WERI-Rb-1 (cell line): ENCODE measurements around the gene ARFIP2.

Experiments
- DNase-seq: peaks from one replicate; pipeline ENCODE4 v3.0.0-alpha.2; 2020
- H3K27ac ChIP-seq: fragments of 250-450 bp; sonication (Bioruptor Pico); 2 replicates; pipeline ENCODE4 v1.5.1; 2020; ENCODE audit warnings: mild to moderate bottlenecking, moderate library complexity
- H3K27me3 ChIP-seq: fragments of 250-450 bp; sonication (Bioruptor Pico); 2 replicates; pipeline ENCODE4 v1.5.1; 2021; ENCODE audit warnings: mild to moderate bottlenecking, low read depth, moderate library complexity; ENCODE audit not compliant: insufficient read depth, severe bottlenecking
- H3K36me3 ChIP-seq: fragments of 250-450 bp; sonication (Bioruptor Pico); 2 replicates; pipeline ENCODE4 v1.5.1; 2020; ENCODE audit warnings: mild to moderate bottlenecking, moderate library complexity
- H3K4me3 ChIP-seq: 2 replicates; pipeline ENCODE4 v1.5.1; 2011; ENCODE audit warnings: low read depth, mild to moderate bottlenecking, control low read depth, low read length
- H3K9me3 ChIP-seq: fragments of 250-450 bp; sonication (Bioruptor Pico); 2 replicates; pipeline ENCODE4 v1.5.1; 2021; ENCODE audit warnings: mild to moderate bottlenecking, moderate library complexity; ENCODE audit not compliant: severe bottlenecking
- CTCF ChIP-seq: IDR thresholded peaks from 2 replicates; pipeline ENCODE4 v1.5.1; 2011; ENCODE audit warnings: low read depth, mild to moderate bottlenecking, control low read depth, inconsistent platforms, low read length

ARFIP2 gene

GRCh38 chr11:6476571-6476970, 4.6 kb downstream of the ARFIP2 start:
- no peak for TF ChIP-seq CTCF
- H3K27me3 ChIP-seq = no peaks in the 10 kb centered on the region
- peaks cover 24% of the 10 kb centered on the region for H3K36me3 ChIP-seq
- H3K9me3 ChIP-seq = no peaks in the 10 kb centered on the region
- no peak overlapping the region for H3K27ac ChIP-seq
- DNase-seq = no peak
- H3K4me3 ChIP-seq = no peak overlapping the region

- peaks cover 23% of the 10 kb centered on the region for H3K36me3 ChIP-seq
- H3K4me3 ChIP-seq = no peak overlapping the region
- H3K27ac ChIP-seq = no peak overlapping the region
- no peaks in the 10 kb centered on the region for H3K27me3 ChIP-seq
- no peaks in the 10 kb centered on the region for H3K9me3 ChIP-seq
- TF ChIP-seq CTCF = 0 out of 2 replicates have a peak, but pooled peaks have one; percentile 0
- DNase-seq = no peak
These were observed 5.2 kb downstream of the ARFIP2 start for GRCh38 chr11:6475936-6476335.

- no peak overlapping the region for H3K4me3 ChIP-seq
- H3K27ac ChIP-seq = peak overlapping the region; percentile 73
- no peaks in the 10 kb centered on the region for H3K27me3 ChIP-seq
- TF ChIP-seq CTCF = no peak
- DNase-seq = no peak
- peaks cover 23% of the 10 kb centered on the region for H3K36me3 ChIP-seq
- H3K9me3 ChIP-seq = no peaks in the 10 kb centered on the region
These were observed 6.2 kb downstream of the ARFIP2 start for GRCh38 chr11:6474806-6475500.

GRCh38 chr11:6474413-6474792, 6.7 kb downstream of the ARFIP2 start:
- peaks cover 21% of the 10 kb centered on the region for H3K36me3 ChIP-seq
- H3K9me3 ChIP-seq = no peaks in the 10 kb centered on the region
- no peak for DNase-seq
- peak overlapping the region; percentile 73 for H3K27ac ChIP-seq
- H3K27me3 ChIP-seq = no peaks in the 10 kb centered on the region
- H3K4me3 ChIP-seq = peak overlapping the region; percentile 59
- no peak for TF ChIP-seq CTCF

GRCh38 chr11:6473451-6474412, 7.4 kb downstream of the ARFIP2 start, which contains the start of gene TRIM3:
TRIM3 (minus strand) TSS chr11:6473941; CDS start chr11:6465695, 8,246 bp downstream.
- TF ChIP-seq CTCF = peak; percentile 45
- peak within 1 kb of the TSS; percentile 73 for H3K27ac ChIP-seq
- peaks cover 16% of the 10 kb centered on the region for H3K36me3 ChIP-seq

More at GRCh38 chr11:6473451-6474412, 7.4 kb downstream of the ARFIP2 start, which contains the start of gene TRIM3:
- Histone ChIP-seq H3K9me3 (no peaks in the 10 kb centered on the region), H3K4me3 (peak within 1 kb of the TSS; percentile 83), H3K27me3 (no peaks in the 10 kb centered on the region)
- peak; percentile 95 for DNase-seq
